Right forelimb (tissue), 1 donor: ENCODE data around the gene DCAF4.

Source experiments
- DNase-seq: peaks from one replicate; pipeline ENCODE4 v3.0.0-alpha.2; 2018

DCAF4 gene

DNA sequence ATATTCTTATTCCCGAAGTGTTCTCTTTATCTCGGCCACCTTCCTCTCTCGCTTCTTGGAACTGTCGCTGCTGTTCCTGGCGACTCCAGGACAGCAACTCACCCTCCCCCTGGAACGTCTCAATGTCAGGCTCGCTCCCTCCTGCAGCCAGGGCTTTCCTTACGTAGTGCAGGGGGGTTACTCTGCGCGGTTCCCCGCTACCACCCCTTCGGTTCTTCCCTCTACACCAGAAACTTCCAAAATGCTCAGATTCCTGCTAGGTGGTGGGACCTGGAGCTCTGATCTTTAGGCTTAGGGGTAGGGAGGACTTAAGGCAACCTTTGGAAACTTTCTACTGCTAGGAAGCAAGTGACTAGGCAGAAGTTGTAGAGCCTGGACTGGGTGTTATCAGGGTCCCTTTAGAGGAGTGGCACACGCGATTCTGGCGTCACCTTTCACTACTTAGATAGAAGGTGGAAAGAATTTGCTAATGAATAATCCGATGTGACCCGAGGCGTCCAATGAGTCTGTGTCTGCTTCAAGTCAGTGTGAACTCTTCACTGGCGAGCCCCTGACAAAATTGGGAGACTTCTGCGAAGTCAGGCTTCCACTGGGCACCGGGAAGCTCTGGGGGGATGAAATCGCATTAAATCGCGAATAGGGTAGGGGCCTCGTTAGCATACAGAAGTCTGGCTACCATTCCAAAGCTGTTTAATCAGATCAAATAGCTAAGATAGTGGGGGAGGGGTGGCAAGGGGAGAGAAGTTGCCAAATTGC is 31.5 kb upstream of the DCAF4 start:
- no peak for DNase-seq

DNA sequence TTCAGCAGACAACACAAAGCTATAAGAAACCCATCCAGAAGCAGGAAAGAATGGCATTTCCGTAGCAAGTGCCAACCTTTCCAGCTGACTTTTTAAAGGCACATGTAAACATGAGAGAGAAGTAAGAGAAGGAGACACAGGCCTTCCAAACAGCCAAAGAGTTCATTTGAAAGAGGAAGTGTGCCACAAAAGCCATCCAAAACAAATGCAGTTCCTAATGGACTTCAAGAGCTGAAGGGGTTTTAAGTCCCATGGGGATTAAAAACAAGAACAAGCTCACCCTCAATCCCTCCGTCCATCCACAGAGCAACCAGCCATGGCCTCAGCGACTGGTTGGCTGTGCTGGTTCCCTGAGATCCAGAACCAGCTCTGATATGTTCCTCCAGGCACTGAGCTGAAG is 27.8 kb upstream of the DCAF4 start:
- no peak for DNase-seq

DNA sequence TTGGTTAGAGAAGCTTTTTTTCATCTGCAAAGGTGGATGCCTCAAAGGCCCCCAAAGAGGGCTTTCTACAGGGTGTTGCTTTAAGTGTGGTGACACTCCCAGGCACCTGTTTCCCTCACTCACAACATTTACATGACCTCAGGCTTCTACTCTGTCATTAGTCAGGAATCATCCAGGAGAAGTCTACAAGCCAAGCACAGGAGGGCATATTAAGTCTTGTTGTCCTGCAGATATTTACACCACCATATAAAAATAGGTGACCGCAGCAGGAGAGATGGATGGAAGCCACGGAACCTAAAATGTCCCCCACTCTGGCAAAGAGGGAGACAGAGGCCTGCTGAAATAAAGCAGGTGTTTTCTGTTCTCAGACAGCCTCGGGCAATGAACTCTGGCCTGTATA is 24.9 kb upstream of the DCAF4 start:
- no peak for DNase-seq

DNA sequence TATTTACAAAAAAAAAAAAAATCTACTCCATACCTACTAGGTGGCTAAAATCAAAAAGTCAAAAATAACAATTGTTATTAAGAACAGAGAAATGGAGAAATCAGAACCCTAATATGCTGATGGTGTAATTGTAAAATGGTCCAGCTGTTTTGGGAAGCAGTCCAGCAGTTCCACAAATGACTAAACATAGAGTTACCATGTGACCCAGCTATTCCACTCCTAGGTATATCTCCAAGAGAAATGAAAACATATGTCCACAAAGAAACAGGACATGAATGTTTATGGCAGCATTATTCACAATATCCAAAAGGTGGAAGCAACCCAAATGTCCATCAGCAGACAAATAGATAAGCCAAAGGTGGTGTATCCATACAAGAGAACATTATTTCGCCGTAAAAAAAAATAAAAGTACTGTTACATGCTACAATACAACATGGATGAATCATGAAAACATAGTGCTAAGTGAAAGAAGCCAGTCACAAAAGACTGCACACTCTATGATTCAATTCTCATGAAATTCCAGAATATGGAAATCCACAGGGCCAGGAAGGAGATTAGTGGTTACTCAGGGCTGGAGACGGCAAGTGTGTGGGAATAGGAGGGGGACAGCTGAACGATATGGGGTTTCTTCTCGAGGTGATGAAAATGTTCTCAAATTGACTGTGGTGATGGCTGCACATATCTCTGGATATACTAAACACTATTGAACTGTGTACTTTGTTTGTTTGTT is 23.3 kb upstream of the DCAF4 start:
- DNase-seq, result no peak

DNA sequence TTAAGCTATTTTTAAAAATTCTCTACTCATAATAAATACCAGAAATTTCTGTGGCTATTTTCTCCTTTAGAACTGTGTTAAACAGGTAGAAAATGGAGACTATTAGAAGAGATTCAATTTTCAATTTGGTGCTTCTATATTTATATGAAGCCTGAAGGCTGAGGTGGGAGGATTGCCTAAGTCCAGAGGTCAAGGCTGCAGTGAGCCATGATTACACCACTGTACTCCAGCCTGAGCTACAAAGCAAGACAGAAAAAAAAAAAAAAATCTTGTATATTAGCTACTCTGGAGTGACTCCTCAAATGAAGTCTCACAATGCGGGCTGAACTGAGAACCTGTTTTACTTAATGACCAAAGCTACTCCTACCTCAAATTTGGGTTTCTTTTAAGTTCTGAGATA is 22.5 kb upstream of the DCAF4 start:
- no peak for DNase-seq

DNA sequence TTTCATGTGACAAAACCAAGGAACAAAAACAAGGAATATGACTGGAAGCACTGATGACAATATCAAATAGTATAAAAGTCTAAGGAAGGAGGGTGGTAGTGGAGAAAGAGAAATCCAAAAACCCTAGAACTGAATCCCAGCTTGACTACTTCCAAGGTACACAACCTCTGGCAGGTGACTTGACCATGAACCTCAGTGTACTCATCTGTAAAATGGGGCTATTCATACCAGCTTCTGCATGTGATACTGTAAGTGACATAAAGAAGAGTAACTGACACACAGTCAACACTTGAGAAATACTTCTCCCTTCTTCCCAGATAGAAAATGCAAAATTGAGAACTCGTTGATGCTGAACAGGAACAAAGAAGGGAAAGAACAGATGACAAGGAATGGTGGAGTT is 22.0 kb upstream of the DCAF4 start:
- DNase-seq, result no peak

DNA sequence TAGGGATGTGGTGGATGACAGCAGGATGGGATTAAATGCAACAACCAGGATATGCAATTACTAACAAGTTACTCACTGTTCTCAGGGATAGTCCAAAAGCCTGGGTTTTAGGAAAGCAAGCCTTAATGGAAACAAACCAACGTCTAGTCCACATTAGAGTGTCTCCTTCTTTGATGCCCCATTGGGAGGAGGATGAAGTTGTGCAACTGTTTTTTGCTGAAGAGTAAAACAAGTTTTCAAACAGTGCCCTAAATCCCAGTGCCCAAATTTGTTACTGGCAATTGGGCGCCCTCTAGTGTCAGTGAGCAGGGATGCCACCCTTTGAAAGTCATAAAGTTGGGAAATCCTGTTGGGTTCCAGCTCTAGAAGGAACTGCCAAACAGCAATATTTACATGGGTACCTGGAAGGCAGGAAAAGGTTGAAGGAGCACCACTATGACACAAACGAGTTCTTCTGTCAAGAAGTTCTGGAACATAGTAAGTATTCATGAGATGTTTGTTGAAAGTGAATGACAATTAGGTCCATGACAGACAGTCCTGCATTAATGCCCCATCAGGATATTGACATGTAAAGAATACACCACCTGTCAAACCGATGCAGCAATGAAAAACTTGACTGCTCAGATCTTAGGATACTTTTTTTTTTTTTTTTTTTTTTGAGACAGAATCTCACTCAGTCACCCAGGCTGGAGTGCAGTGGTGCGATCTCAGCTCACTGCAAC is 21.3 kb upstream of the DCAF4 start:
- DNase-seq, result peak; percentile 73

DNA sequence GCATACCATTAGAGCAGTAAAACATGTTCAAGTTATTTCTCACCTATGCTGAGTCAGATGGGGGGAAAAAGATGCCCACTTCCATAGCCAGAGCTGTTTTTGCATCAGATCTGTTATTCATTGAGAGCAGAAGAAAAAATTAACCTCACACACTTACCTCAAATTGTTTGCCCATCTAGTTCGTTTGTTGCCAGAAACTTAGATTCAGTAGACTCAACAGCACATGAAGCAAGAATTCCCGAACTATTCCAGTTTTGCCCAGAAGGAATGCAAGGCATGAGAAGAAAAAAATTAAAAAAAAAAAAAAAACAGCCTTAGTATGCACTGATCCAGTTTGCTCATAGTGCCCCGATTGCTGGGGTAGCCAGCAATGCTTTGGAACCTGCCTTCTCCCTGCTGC is 19.9 kb upstream of the DCAF4 start:
- DNase-seq, result no peak

DNA sequence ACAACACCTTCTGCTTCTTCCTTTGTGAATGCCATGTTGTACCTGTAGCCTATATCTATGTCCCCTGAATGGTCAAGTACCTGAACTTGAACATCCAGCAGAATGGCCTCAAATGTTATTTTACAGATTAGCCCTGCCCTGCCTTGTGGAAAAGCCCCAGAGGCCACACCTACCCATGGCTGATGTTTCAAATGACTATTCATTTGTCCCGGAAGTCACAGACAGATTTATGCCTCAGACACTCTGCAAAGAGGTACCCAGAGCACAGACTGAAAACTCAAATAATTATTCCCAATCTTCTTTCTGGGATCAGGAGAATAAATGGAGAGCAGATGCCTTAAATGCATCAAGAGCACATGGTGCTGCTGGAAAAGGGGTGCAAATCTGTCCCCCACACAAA is 19.4 kb upstream of the DCAF4 start:
- no peak for DNase-seq

DNA sequence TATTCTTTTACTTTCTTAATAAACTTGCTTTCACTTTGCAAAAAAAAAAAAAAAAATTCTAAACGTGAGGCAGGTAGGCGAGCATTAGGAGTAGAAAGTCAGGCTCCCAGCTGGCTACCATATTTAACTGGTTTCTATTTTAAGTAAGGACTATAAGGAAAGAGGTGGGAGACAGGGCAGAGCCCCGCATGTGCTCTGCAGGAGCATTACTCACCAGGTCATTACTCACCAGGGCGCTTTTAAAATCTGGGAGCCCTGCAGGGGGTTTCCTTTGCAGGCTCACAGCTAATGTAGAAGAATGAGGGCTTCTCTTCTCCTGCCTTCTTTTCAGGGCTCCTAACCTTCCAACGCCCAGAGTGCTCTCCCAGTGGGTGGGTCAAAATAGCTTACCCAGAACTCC is 18.4 kb upstream of the DCAF4 start:
- DNase-seq, result no peak

DNA sequence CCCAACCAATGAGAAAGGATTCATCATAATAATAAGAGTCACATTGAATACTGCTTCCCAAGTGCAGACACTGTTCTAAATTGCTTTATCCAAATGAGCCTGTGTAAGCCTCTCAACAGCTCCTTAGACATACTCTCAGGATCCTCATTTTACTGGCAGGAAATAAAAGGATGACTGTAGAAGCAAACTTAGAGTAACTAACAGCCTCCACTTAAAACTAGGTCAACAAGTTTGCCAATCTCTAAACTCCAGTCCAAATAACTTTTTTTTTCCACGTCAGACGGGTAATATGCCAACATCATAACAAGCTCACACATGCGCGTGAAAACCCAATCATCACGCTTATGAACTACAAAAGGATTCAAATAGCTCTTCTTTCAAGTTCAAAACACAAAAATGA is 17.1 kb upstream of the DCAF4 start:
- no peak for DNase-seq

DNA sequence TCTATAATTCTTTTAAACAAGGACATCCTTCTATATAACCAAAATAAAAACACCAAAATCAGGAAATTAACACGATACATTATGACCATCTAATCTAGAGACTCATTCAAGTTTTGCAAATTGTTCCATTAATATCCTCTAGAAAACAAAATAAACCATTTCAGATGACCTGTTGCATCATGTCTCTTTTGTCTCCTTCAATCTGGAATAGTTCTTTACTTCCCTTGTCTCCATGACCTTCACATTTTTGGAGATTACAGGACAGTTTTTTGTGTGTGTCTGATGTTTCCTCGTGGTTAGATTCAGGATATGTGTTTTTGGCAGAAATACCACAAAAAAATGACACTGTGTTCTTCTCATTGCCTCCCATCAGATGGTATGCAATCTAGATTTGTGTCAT is 12.5 kb upstream of the DCAF4 start:
- DNase-seq, result no peak

DNA sequence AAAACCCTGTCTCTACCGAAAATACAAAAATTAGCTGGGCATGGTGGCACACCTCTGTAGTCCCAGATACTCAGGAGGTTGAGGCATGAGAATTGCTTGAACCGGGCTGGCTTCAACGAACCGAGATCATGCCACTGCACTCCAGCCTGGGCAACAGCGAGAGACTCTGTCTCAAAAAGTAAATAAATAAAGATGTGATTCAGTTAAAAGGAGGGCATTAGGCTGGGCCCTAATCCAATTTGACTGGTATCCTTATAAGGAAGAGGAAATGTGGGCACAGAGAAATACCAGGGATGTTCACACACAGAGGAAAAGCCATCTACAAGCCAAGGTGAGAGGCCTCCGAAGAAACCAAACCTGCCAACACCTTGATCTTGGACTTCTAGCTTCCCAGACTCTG is 10.1 kb upstream of the DCAF4 start:
- no peak for DNase-seq

DNA sequence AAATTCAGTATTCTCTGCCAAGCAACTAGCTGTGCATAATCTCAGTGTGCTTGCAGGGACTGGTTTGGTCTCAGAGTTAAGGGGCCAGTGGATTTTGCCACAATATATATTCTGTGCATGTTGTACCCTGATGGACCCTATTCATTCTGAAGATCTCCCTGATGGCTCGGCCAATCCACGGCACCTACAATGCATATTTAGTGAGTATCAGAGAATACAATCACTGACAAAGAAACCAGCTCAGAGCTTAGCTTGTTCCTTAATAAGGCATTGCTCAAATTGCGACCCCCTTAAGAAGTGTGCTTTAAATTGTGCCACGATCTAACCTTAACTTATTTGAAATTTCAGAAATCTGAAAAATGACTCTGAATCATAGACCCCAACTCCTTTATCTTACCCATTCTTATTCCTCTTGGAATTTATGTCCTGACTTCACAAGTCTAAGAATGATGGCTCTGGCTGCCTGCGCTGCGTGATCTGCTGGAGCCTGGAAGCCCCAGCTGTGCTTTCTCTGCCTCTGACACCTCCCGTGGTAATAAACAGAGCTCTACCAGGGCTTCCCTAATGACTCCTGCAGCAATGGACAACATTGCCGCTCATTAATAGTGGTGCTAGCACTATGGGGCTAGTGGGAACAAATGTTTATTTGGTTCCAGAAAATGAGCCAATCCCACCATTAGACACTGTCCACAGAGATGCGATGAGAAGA is 9.0 kb upstream of the DCAF4 start:
- no peak for DNase-seq

DNA sequence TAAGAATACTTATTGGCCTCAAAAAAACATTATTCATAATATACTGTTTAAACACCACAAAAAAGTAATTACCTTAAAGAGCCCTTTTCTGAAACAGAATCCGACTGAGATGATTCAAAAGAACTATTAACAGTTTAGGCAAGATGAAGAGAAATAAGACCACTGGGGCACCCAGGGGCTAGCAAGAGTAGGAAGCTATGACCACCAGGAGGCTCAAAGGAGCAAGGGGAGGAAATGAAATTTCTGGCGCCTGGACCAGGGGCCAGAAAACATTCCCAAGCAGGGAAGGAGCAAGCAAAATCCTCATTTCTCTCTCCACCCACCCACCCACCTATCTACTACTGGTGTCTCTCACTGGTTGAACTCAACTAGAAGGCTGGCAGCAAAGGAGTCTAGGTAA is 6.3 kb upstream of the DCAF4 start:
- no peak for DNase-seq

DNA sequence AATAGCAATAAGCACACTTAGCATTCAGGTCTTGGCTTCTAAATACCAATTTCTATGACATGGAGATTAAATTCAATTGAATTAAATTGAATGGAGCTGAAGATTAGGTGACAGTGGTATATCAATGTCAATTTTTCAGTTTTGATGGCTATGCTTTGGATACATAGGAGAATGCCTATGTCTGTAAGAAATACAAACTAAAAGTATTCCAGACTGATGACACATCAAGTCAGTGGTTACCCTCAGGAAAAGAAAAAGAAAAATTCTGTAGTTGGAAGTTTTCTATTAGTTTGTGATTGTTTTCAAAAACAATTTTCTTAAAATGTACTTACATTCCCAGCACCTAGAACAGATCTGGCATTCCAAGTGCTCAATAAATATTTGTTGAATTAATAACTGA is 4.9 kb upstream of the DCAF4 start:
- no peak for DNase-seq

DNA sequence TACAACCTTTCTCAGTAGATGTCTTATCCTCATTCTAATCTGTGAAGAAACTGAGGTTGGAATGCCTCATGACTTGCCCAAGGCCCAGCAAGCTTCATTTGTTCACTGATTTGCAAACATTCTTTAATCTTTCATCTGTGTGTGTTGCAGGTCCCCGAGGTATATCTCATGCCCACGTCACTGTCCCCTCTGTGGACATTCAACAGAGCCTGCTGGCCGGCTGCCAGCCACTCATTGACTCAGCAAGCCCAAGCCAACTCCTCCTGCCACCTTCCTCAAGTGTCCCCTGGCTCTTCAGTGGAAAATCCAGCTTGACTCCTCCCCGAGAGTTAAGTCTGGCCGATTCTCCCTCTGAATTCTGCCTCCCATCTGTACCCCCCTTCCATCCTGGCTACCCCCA is 1.9 kb upstream of the DCAF4 start:
- no peak for DNase-seq

DNA sequence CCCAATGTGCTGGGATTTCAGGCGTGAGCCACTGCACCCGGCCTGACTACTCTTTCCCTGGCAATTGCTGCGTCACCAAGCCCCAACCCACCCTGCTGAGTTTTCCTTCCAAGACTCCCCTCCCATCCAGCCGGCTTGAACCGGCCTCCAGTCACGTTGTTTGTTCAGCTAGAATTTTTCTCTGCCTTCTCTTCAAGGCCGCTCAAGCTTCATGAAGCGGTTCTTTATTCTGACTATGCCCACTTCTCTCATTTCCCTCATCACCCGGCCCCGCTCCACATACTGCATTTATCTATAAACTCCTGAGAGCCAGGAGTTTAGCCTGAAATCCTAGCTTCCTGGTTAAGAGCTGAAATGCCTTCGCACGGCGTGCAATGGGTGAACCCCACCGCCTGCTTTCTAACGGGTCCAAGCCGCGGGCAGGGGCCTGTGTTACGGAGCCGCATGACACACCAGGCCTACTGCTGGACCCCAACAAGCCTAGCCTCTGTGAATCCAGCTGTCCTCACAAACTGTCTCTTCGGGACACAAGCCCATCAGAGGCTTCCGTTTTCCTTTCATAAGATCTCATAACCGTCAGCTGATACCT is 999 bp upstream of the DCAF4 start:
- no peak for DNase-seq

DNA sequence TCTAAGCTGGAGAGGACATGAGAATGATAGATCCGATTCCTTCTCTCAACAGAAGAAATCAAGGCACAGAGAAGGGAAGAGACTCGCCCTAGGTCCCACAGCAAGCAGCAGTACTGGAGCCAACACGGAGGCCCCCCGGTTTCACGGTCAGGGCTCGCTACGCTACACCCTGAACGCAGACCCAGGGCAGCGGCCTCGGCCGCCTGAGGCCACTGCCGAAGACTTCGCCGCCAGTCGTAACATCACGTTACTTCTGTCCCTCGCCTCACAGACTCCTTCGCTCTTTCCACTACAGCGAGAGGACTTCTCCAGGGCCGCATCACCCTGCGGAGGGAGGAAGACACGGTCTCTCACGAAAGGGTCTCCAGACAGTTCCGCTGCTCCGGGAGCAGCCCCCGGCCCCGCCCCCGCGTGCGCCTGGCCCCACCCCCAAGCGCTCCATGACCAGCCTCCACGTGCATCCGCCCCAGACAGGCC is 411 bp upstream of the DCAF4 start:
- no peak for DNase-seq

DNA sequence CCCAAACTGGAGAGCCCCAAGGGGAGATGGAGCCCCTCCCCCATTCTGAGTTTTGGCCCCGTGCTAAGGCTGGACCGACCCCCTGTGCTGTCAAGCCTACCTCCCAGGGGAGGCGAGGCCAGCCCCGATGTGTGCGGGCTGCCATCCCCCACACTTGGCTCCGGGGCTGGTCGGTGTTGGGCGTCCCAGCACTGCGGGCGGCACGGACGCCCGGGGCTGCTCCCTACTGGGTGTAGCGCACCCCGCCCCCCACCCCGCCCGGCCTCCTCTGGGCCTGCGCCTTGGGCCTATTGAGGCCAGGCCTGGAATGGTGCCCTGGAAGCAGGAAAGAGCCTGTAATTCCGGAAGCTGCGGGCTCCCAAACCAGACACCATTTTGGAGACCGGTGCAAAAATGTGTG is 2.6 kb downstream of the DCAF4 start:
- DNase-seq, result no peak

DNA sequence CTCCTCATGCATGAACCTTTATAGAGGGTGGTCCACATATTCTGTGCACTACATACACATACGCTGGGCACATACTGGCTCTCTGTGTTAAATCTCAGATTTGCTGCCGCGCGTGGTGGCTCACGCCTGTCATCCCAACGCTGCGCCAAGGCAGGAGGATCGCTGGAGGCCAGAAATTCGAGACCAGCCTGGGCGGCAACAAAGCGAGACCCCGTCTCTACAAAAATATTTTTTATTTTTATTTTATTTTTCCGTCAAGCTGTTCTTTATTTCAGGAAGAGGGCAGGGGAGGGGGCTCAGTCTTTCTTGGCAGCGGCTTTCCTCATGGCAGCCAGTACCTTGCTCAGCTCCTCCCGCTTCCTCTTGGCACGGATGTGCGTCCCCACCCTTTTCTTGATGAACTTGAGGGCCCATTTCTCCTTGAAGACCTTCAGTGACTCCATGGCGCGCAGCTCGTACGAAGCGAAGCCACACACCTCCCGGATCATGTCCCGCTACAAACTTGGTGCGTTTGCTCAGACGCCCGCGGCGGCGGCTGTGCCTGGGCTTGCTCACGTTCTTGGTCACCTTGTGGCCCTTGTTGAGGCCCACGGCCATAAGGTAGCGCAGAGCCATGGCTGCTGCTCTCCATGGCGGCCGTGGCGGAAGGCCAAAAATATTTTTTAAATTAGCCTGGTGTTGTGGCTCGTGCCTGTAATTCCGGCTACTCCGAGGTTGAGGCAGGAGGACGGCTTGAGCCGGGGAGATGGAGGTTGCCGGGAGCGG is 3.2 kb downstream of the DCAF4 start:
- DNase-seq, result no peak

DNA sequence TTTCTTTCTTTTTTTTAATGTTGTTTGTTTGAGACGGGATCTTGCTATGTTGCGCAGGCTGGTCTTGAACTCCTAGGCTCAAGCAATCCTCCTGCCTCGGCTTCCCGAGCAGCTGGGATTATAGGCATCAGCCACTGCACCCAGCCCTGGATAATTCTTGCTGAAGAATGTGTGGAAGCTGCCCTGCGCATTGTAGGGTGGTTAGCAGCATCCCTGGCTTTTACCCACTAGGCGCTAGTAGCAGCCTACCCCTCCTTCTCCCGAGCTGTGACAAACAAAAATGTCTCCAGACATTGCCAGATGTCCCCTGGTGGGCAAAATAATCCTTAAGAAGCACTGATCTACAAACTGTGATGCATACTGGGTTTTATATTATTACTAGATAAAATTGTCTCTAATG is 6.6 kb downstream of the DCAF4 start:
- no peak for DNase-seq
